Measurements from ENCODE around the gene ZNF687.

The ZNF687 gene

GRCh38 chr1:151281969-151282882, at the start of gene ZNF687:
TSS of gene ZNF687 (plus strand) at chr1:151282299. CDS start at chr1:151286292, 3,993 bp downstream.
- TF ChIP-seq CTCF (IDR thresholded peaks at IDR 0.05) = no peak
- H3K9me3 ChIP-seq (ENCODE audit: control insufficient read depth, low read length) = no peaks in the 10 kb centered on the region
- peak within 1 kb of the TSS; percentile 93 for H2AFZ ChIP-seq
- peak within 1 kb of the TSS; percentile 76 for H3K9ac ChIP-seq
- H3K27ac ChIP-seq = peak within 1 kb of the TSS; percentile 100
- no peaks in the 10 kb centered on the region for H3K36me3 ChIP-seq (ENCODE audit: control insufficient read depth, insufficient read depth, low read length)
- peak within 1 kb of the TSS; percentile 100 for H3K4me3 ChIP-seq (ENCODE audit: low read depth, low read length)
- H3K4me1 ChIP-seq = peaks cover 4% of the 10 kb centered on the region
- peaks cover 5% of the 10 kb centered on the region for H3K79me2 ChIP-seq
- H3K27me3 ChIP-seq (ENCODE audit: control insufficient read depth, insufficient read depth, low read length) = no peaks in the 10 kb centered on the region
- peak within 1 kb of the TSS; percentile 100 for H3K4me2 ChIP-seq (ENCODE audit: low read length)

- Histone ChIP-seq H3K4me2 (ENCODE audit: low read length) (no peak overlapping the region), H2AFZ (no peak overlapping the region), H3K9ac (no peak overlapping the region), H3K27me3 (ENCODE audit: control insufficient read depth, insufficient read depth, low read length) (no peaks in the 10 kb centered on the region), H3K36me3 (ENCODE audit: control insufficient read depth, insufficient read depth, low read length) (no peaks in the 10 kb centered on the region), H3K27ac (no peak overlapping the region), H3K4me3 (ENCODE audit: low read depth, low read length) (no peak overlapping the region), H3K9me3 (ENCODE audit: control insufficient read depth, low read length) (no peaks in the 10 kb centered on the region), H3K79me2 (peaks cover 2% of the 10 kb centered on the region), H3K4me1 (no peaks in the 10 kb centered on the region)
- TF ChIP-seq CTCF (IDR thresholded peaks at IDR 0.05) = no peak
Measured at GRCh38 chr1:151235235-151235634, 46.9 kb upstream of the ZNF687 start.

GRCh38 chr1:151237678-151238466, 44.2 kb upstream of the ZNF687 start:
- H3K4me1 ChIP-seq = no peaks in the 10 kb centered on the region
- no peaks in the 10 kb centered on the region for H3K79me2 ChIP-seq
- H3K9ac ChIP-seq = no peak overlapping the region
- no peaks in the 10 kb centered on the region for H3K9me3 ChIP-seq (ENCODE audit: control insufficient read depth, low read length)
- no peaks in the 10 kb centered on the region for H3K36me3 ChIP-seq (ENCODE audit: control insufficient read depth, insufficient read depth, low read length)
- H3K27ac ChIP-seq = no peak overlapping the region
- no peak overlapping the region for H3K4me2 ChIP-seq (ENCODE audit: low read length)
- no peak overlapping the region for H3K4me3 ChIP-seq (ENCODE audit: low read depth, low read length)
- H3K27me3 ChIP-seq (ENCODE audit: control insufficient read depth, insufficient read depth, low read length) = no peaks in the 10 kb centered on the region
- no peak for TF ChIP-seq CTCF (IDR thresholded peaks at IDR 0.05)
- H2AFZ ChIP-seq = no peak overlapping the region

GRCh38 chr1:151238467-151238739, 43.7 kb upstream of the ZNF687 start:
- H3K9me3 ChIP-seq (ENCODE audit: control insufficient read depth, low read length) = no peaks in the 10 kb centered on the region
- no peak overlapping the region for H3K27ac ChIP-seq
- H3K79me2 ChIP-seq = no peaks in the 10 kb centered on the region
- H3K9ac ChIP-seq = no peak overlapping the region
- H3K36me3 ChIP-seq (ENCODE audit: control insufficient read depth, insufficient read depth, low read length) = no peaks in the 10 kb centered on the region
- TF ChIP-seq CTCF (IDR thresholded peaks at IDR 0.05) = no peak
- H2AFZ ChIP-seq = no peak overlapping the region
- no peak overlapping the region for H3K4me2 ChIP-seq (ENCODE audit: low read length)
- H3K27me3 ChIP-seq (ENCODE audit: control insufficient read depth, insufficient read depth, low read length) = no peaks in the 10 kb centered on the region
- H3K4me1 ChIP-seq = no peaks in the 10 kb centered on the region
- H3K4me3 ChIP-seq (ENCODE audit: low read depth, low read length) = no peak overlapping the region

Measured in parathyroid adenoma (tissue), 2 donors.